ENCODE results near the gene SGTA. TPM values are rescaled to one million over a fixed set of nuclear protein-coding genes. Genes with fewer than 3 reads are reported as not detected.
A peak's percentile ranks its signal among the peaks of the same experiment; 100 is the strongest.

Gene SGTA
- total RNA-seq, 1 donor from 2014 or later: 38.5 TPM

GRCh38 chr19:2775556-2776430 is 7.3 kb downstream of the SGTA start:
- intact Hi-C loops (cut with DNase I): no loop called here
- DNase-seq (ENCODE audit: low spot score) (peak; percentile 82), ATAC-seq (peak; percentile 62)

- intact Hi-C loops (cut with DNase I): no loop called here
- ATAC-seq (peak; percentile 12), DNase-seq (ENCODE audit: low spot score) (no peak)
Observed at GRCh38 chr19:2774953-2775555, 8.0 kb downstream of the SGTA start.

- intact Hi-C loops (cut with DNase I): no loop called here
- no peak for DNase-seq (ENCODE audit: low spot score)
- ATAC-seq: no peak
Observed at GRCh38 chr19:2774083-2774679, 8.9 kb downstream of the SGTA start.

GRCh38 chr19:2771786-2772674 is 11.0 kb downstream of the SGTA start:
- ATAC-seq: no peak
- intact Hi-C loops (cut with DNase I): no loop called here
- DNase-seq (ENCODE audit: low spot score): no peak

- peak; percentile 68 for ATAC-seq
- no peak for DNase-seq (ENCODE audit: low spot score)
- intact Hi-C loops (cut with DNase I): no loop called here
Observed at GRCh38 chr19:2770055-2771013, 12.7 kb downstream of the SGTA start.

- DNase-seq (ENCODE audit: low spot score): no peak
- no peak for ATAC-seq
- intact Hi-C loops (cut with DNase I): no loop called here
Observed at GRCh38 chr19:2769218-2769617, 13.9 kb downstream of the SGTA start.

- intact Hi-C loops (cut with DNase I): no loop called here
- ATAC-seq (no peak), DNase-seq (ENCODE audit: low spot score) (no peak)
Observed at GRCh38 chr19:2768365-2769132, 14.5 kb downstream of the SGTA start.

- no peak for DNase-seq (ENCODE audit: low spot score)
- intact Hi-C loops (cut with DNase I): no loop called here
- ATAC-seq: no peak
Observed at GRCh38 chr19:2767688-2768087, 15.4 kb downstream of the SGTA start.

- intact Hi-C loops (cut with DNase I): no loop called here
- no peak for ATAC-seq
- no peak for DNase-seq (ENCODE audit: low spot score)
Observed at GRCh38 chr19:2766594-2767372, 16.3 kb downstream of the SGTA start.

- intact Hi-C loops (cut with DNase I): no loop called here
- DNase-seq (ENCODE audit: low spot score) (no peak), ATAC-seq (no peak)
Observed at GRCh38 chr19:2765376-2765775, 17.7 kb downstream of the SGTA start.

GRCh38 chr19:2764945-2765344 is 18.1 kb downstream of the SGTA start:
- intact Hi-C loops (cut with DNase I): no loop called here
- no peak for ATAC-seq
- DNase-seq (ENCODE audit: low spot score): no peak

GRCh38 chr19:2763687-2764086 is 19.4 kb downstream of the SGTA start:
- intact Hi-C loops (cut with DNase I): no loop called here
- DNase-seq (ENCODE audit: low spot score) (no peak), ATAC-seq (no peak)

- ATAC-seq (no peak), DNase-seq (ENCODE audit: low spot score) (no peak)
- intact Hi-C loops (cut with DNase I): no loop called here
Observed at GRCh38 chr19:2762783-2763496, 20.1 kb downstream of the SGTA start.

- DNase-seq (ENCODE audit: low spot score): no peak
- intact Hi-C loops (cut with DNase I): no loop called here
- no peak for ATAC-seq
Observed at GRCh38 chr19:2761876-2762782, 20.9 kb downstream of the SGTA start.

GRCh38 chr19:2761309-2761677 is 21.8 kb downstream of the SGTA start:
- no peak for ATAC-seq
- intact Hi-C loops (cut with DNase I): no loop called here
- DNase-seq (ENCODE audit: low spot score): no peak
